Erythroblast (primary cell): ENCODE measurements around the gene TMX3.

Experiments used
- DNase-seq, 2 experiments: peaks; one replicate each; lab custom pipeline; 2025; lab: John Stamatoyannopoulos, UW
- GATA1 ChIP-seq: IDR thresholded peaks from 2 replicates; pipeline ENCODE4 v1.6.1; 2011; ENCODE audit warnings: low read depth, mild to moderate bottlenecking, control low read depth, low read length, moderate library complexity
- POLR2A ChIP-seq: IDR thresholded peaks from 2 replicates; pipeline ENCODE4 v1.6.1; 2011; ENCODE audit warnings: mild to moderate bottlenecking, low read length

The TMX3 gene

GRCh38 chr18:68725346-68725745 is 10.4 kb upstream of the TMX3 start:
- no peak for DNase-seq
- TF ChIP-seq POLR2A (no peak), GATA1 (no peak)

- no peak for TF ChIP-seq POLR2A
- no peak for TF ChIP-seq GATA1
- no peak for DNase-seq
These were observed 9.1 kb upstream of the TMX3 start for GRCh38 chr18:68724021-68724420.

GRCh38 chr18:68723539-68723938 is 8.6 kb upstream of the TMX3 start:
- no peak for DNase-seq
- TF ChIP-seq GATA1 (no peak), POLR2A (no peak)

GRCh38 chr18:68722821-68723220 is 7.9 kb upstream of the TMX3 start:
- TF ChIP-seq POLR2A (no peak), GATA1 (no peak)
- no peak for DNase-seq

- TF ChIP-seq POLR2A = no peak
- no peak for TF ChIP-seq GATA1
- peak in 1 of 2 experiments; percentile 9 for DNase-seq
These were observed 7.0 kb upstream of the TMX3 start for GRCh38 chr18:68721681-68722583.

- TF ChIP-seq POLR2A (no peak), GATA1 (no peak)
- DNase-seq = peak; percentile 69 to 77
These were observed 569 bp downstream of the TMX3 start for GRCh38 chr18:68714366-68714711.

- TF ChIP-seq POLR2A = no peak
- no peak for TF ChIP-seq GATA1
- peak; percentile 20 to 52 for DNase-seq
These were observed 1.1 kb downstream of the TMX3 start for GRCh38 chr18:68713796-68714195.

GRCh38 chr18:68713131-68713530 is 1.8 kb downstream of the TMX3 start:
- DNase-seq = peak in 1 of 2 experiments; percentile 28

GRCh38 chr18:68707646-68708045 is 7.3 kb downstream of the TMX3 start:
- no peak for DNase-seq
- TF ChIP-seq GATA1 (no peak), POLR2A (no peak)

More at GRCh38 chr18:68713131-68713530, 1.8 kb downstream of the TMX3 start:
- no peak for TF ChIP-seq GATA1
- no peak for TF ChIP-seq POLR2A

GRCh38 chr18:68705119-68705518 is 9.8 kb downstream of the TMX3 start:
- DNase-seq = no peak
- TF ChIP-seq POLR2A (no peak), GATA1 (no peak)

- DNase-seq = no peak
These were observed 11.6 kb downstream of the TMX3 start for GRCh38 chr18:68703326-68703725.

GRCh38 chr18:68701353-68701752 is 13.6 kb downstream of the TMX3 start:
- DNase-seq = no peak
- TF ChIP-seq POLR2A (no peak), GATA1 (no peak)

More at GRCh38 chr18:68703326-68703725, 11.6 kb downstream of the TMX3 start:
- TF ChIP-seq GATA1 = no peak
- TF ChIP-seq POLR2A = no peak

- no peak for TF ChIP-seq POLR2A
- TF ChIP-seq GATA1 = no peak
- peak in 1 of 2 experiments; percentile 7 for DNase-seq
These were observed 15.9 kb downstream of the TMX3 start for GRCh38 chr18:68699043-68699442.

GRCh38 chr18:68696937-68697336 is 18.0 kb downstream of the TMX3 start:
- DNase-seq = no peak
- TF ChIP-seq GATA1 (no peak), POLR2A (no peak)
